Measurements from ENCODE around the gene PGM1.

- TF ChIP-seq CTCF (IDR thresholded peaks at IDR 0.05) (no peak), EP300 (IDR thresholded peaks at IDR 0.05) (no peak), POLR2A (IDR thresholded peaks at IDR 0.05) (no peak)
These were observed 24.1 kb upstream of the PGM1 start for GRCh38 chr1:63569068-63569467.
